Endometrial microvascular endothelial cells (primary cell): Measurements from ENCODE around the gene ARID5B. TPM values are rescaled to one million over a fixed set of nuclear protein-coding genes. Genes with fewer than 3 reads are reported as not detected.

ENCODE experiments used
- in situ Hi-C: cut with HindIII; loops from 2 replicates; pipeline ENCODE4 v1.10.0; 2017; ENCODE audit warnings: low sequenced_read_pairs, low pct_unique_long_range_greater_than_20kb; ENCODE audit errors: inconsistent ontology term
- total RNA-seq: library from RNA; depleted of rRNA; stranded (reverse); fragments of >200 nt; gene quantifications from one replicate; pipeline ENCODE4 v1.2.3, GENCODE V29; 2015; ENCODE audit errors: inconsistent ontology term

The ARID5B gene
- total RNA-seq, 1 donor from 2014 or later: 3.4 TPM

DNA sequence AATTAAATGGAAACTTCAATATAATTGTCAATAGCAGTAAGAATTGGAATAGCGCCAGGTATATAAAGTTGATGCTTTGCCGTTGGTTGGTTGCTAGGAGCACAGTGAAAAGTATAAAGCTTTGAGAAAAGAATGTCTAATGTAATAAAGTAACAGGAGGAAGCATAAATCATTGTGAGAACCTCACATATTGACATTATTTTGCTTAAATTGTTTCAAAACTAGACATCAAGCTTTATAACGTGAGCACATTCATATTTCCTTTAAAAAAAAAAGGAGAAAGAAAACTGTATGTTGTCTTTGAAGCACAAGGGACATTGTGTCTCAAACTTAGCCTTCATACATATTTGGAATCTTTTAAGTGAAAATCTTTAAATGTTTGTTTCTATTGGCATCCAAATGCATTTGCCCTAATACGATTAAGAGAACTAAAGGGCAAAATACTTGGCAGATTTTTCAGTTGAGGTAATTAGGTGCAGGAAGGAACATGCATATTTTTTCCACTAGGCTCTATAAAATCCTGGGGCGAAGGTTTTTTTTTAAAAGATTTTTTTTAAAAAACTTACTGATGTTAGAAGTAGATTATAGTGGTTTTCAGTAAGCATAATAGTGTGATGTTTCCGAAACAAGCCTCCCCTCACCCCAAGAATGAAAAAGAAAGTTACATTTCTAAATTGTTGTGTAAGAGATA lies 92.4 kb downstream of the ARID5B start:
- in situ Hi-C loops: no loop called here

DNA sequence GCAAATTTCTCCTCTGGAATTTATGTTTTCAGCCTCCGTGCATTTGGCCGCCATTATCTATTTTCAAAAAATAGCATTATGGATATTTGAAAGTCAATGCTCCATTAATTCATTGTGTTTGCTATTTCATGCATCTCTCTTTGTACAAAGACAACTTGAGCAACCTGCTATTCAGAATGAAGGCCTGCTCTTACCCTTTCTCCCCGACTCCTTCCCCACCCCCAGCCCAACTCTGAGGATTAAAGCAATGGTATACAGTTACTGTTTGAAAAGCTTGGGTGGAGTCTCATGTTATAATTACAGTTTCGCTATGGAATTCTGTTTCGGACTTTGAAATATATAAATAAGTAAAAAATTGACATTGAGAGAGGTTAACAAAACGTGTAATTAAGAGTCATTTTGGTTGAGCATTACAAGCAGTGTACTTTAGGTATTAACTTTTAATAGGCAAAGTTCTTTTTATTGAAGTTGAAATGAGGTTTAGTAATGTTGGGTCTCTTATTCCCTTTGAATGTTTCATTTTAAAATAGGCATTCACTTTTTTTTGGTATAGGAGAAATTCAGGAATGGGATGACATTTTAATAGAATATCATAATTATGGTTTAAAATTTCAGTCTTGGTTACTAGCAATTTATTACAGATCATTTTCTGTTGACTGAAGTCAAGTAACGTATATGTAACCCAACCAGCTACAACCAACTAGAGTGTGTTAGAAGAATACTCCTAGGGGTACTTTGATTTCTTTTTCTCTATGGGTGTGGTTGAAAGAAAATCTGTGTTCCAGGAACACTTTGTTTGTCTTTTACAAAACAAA lies 93.1 kb downstream of the ARID5B start:
- in situ Hi-C loops: no loop called here

DNA sequence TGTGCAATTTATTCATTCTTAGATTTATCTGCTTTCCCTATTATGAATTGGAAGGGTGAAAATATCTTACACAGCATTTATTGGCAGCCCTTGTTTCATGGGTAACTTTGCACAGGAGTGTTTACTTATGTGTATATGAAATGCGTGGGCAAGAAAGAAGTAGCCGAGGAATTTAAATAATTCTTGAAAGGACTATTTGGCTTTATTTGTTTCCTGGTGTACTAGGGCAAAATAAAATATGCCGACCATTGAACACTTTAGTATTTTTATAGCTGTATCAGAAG lies 93.7 kb downstream of the ARID5B start:
- in situ Hi-C loops: no loop called here

DNA sequence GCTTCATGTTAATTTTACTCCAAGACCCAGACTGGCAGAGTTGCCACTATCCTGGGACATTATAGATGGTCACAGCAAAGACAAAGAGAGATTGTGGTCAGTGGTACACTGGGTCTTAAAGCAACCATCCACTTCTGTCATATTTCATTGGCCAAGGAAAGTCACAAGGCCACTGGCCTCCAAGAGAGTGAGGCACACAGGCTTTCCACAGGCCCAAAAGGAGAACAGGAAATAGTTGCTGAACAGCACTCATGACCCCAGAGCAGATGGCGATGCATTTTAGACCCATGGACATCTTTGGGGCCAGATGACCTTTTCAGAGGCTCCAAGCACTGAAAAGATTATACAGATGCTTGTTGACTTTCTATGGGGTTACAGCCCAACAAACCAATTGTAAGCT lies 97.4 kb downstream of the ARID5B start:
- in situ Hi-C loops: no loop called here

DNA sequence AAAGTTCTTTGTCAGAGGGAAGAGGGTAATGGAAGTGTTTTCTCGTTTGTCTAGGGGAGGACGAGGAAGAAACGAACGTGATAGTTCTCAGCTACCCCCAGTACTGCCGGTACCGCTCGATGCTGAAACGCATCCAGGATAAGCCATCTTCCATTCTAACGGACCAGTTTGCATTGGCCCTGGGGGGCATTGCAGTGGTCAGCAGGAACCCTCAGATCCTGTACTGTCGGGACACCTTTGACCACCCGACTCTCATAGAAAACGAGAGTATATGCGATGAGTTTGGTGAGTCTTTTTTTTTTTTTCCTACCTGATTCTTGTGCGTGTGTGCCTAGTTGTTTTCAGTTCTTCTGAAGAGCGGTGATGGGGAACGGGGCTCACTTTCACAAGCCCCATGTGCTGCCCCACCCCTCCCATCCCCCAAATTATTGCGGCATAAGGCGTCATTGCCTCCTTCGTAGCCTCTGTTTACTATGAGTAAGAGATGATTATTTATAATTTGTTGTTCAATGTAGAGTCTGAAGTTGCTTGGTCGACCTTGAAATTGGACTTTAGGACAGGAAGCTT lies 98.6 kb downstream of the ARID5B start:
- in situ Hi-C loops: no loop called here

DNA sequence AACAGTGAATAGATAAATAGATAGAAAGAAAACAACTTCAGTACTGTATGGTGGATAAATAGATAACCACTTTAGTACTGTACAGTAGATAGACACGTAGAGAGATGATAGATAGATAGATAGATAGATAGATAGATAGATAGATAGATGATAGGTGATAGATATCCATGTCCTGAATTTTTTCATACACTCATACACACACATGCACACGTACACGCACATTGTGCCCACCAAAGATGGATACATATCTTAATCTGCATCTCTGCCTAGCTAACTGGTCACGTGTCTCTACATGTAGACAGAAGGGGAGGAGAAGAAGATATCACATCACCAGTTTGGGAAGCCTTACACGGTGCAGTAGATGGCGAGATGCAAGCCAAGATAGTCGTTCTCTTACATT lies 99.2 kb downstream of the ARID5B start:
- in situ Hi-C loops: no loop called here

DNA sequence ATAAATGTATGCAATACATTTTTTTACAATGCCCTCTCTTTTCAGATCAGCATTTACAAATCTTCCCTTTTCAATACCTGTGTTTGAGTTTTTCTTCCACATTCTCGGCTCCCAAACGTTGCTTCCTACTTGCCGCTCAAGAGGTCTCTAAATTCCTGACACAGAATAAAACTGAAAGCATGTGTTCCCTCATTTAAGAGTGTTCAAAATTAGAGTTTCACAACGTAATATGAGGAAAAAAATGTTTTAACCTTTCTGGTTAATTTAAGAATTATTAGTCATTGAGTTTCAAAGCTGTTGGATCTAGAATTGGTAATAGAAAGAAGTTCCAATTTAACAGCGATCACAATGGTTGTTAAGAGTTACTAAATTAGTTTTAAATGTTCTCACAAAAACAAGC lies 100.4 kb downstream of the ARID5B start:
- in situ Hi-C loops: no loop called here

DNA sequence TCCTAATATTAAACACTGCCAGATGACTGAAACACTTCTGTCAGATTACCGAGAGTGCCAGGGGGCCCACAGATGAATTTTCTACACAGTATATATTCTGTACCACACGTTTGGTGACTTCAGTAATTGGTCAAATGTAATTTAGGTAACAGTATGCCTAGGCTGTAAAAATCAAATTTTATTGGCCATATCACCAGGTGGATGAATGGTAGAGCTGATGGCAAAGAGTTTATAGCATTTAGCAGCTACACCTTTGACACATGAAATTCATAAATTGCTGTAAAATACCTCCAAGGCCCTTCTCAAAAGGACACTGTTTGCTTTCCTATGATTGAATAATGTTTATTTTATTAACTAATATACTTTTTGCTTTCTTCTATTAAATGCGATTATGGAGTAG lies 101.3 kb downstream of the ARID5B start:
- in situ Hi-C loops: no loop called here

DNA sequence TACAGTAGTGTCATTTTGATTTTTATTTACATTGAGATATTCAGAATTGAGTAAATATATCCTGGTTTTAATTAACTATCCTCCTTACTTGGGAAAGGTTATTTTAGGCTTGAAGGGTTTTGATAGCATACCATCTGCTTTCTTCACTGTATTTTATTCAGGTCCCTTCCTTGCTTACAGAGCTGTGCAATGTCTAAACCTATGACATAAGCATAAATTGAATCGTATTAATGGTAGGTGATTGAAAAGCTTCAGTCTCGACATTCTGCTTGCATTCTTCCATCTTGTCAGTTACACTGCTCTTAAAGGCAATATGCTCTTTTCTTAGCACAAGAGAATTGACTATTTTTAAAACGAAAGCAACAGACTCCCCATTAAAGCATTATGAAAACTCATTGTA lies 102.5 kb downstream of the ARID5B start:
- in situ Hi-C loops: no loop called here

DNA sequence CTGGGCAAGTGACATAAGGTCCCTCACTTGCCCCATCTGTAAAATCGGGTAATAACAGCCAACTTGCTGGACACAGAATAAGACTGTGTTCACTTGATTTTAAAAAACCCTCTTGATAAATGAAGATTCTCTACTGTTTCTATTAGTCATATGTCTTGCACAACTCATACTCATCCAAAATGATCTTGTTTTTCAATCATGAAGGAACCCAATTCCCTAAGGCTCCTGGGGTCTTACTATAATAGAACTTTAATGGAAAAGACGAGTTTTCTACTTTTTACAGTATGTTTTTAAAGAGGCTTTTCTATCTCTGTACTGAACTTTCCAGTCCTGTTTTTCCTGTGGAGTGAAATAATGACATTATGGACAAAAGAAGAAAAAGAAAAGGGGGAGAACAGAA lies 103.8 kb downstream of the ARID5B start:
- in situ Hi-C loops: no loop called here

DNA sequence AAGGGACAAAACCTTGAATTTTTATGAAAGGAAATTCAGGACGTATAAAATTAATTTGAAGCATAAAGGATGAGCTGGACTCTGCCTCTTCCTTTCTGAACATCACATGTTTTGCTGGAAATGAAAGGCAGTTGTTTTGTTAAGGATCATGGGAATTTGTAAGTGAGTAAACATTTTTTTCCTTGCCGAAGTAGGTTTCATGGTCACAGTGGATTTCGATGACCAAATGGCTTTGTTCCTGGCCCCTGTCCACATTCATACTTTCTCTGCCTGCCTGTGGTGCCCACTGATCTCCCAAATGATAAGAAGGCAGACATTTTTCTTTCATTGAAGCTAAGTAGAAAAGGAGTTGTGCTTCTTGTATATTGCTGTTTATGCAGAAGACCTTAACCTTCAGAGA lies 104.2 kb downstream of the ARID5B start:
- in situ Hi-C loops: no loop called here

DNA sequence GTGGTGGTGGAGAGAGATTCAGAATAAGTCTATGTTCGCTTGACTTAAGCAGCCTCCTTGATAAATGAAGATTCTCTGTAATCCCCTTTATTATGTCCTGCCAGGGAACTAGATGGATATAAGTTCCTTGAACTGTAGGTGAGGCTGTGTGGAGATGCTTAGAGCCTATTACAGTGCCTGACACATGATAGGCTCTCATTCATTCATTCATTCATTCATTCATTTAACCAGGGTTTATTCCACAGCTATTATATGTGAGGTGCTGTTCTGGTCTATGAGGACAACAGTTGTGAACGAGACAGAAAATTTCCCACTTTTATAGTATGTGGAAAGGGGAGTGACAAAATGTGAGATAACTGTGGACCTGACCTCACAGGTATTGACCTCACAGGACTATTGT lies 105.6 kb downstream of the ARID5B start:
- in situ Hi-C loops: no loop called here

DNA sequence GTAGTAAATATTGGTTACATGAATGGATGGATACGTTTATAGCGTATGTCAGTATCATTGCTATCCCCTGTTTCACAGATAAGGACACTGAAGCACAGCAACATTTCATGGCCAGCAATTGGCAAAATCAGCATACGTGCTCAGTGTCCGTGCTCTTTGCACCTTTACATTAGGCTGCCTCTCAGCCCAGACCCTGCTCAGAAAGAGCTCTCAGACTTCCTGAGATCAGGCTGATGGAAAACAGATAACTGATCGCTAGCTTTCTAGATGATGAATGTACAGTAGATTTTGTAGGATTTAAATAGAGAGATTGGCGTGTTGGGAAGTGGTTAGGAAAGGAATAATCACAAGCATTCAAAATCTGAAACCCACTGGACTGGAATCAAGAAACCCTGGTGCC lies 106.7 kb downstream of the ARID5B start:
- in situ Hi-C loops: no loop called here

DNA sequence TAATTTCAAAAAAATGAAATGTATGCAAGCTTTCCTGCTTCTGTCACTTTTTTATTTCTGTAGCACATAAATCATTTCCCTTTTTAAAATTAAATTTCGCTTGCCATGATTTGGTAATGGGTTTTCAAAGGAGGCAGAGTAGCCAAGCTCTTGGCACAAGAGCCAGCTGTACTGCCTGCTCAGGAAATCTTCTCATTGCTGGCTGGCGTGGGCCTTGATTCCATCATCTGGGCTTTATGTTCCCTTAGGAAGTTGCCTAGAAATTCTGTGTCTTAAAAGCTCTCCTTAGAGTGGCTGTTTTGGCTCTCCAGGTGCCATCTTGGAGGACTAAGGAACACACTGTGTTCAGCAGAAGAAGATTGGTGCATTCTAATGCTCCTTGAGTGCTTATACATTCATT lies 107.4 kb downstream of the ARID5B start:
- in situ Hi-C loops: no loop called here

DNA sequence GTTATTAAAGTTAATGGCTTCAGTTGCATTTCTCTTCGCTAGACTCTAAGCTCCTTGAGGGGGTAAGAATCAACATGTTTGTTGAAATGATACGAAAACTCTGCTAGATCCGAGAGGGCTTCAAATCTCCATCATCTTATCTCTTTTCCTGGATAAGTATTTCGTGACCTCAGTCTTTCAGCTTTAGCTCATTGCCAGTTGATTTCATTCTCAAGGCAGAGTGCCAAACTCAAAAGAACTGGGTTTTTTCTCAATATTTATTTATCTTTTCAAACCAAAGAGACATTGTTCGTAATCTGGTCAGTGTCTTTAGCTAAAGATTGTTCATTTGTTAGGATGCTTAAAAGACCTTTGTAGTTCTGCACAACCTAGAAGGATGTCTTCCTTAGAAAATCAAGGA lies 108.9 kb downstream of the ARID5B start:
- in situ Hi-C loops: no loop called here

DNA sequence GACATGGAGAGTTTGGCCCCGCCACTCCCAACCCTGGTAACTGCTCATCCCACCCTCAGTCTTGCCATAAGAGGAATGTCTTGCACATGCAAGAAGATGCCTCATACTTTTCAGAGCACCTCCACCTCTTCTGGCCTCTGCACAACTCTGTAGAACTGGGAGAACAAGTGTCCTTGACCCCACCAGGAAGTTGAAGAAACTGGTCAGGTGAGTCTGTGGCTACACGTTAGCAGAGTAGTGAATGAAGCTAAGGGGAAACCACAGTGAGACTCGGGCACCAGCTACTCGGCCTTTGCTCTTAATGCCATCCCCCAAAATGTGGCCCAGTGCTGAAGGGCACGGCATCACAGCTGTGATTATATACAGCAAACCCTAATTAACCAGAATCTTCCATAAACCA lies 110.1 kb downstream of the ARID5B start:
- in situ Hi-C loops: no loop called here

DNA sequence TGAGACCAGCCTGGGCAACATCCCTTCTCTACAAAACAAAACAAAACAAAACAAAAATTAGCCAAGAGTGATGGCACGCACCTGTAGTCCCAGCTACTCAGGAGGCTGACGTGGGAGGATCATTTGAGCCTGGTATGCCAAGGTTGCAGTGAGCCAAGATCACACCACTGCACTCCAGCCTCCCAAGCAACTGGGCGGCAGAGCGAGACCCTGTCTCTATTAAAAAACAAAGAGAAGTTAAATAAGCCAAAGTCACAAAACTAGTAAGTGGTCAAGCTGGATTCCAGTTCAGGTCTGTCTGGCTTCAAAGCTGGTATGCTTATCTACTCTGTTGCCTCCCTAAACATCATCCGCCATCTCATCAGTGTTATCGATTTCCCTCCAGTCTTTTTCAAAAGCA lies 110.8 kb downstream of the ARID5B start:
- in situ Hi-C loops: no loop called here

DNA sequence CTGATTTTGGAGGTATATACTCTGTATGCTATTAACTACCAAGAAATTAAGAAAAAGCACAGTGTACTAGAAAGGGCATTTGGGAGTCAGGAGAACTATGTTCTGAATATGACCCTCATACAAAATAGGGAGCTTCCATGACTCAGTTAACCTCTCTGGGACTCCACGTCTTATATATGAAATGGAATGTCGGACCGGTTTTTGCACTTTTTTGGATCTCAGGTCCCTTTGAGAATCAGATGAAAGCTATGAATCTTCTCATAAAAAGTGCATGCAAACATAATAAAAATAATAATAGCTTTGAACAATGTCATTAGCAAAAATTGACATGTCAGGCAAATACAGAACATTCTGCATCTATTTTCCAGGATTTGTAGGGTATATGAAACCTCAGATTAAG lies 113.0 kb downstream of the ARID5B start:
- in situ Hi-C loops: no loop called here

DNA sequence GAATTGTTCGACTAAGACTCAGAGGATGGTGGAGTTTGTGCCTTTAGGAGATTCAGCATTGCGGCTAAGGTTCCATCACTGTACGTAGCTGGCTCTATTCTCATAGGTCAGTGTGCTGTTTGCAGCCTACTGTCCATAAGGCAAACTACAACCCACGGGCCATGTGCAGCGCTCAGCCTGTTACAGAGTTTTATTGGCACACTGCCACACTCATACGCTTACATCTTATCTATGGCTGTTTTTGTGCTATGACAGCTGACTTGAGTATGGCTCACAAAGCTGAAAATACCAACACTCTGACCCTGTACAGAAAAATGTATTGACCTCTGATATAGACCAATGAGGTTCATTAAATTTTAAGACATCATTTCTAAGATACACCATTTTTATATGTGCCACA lies 114.5 kb downstream of the ARID5B start:
- in situ Hi-C loops: no loop called here

DNA sequence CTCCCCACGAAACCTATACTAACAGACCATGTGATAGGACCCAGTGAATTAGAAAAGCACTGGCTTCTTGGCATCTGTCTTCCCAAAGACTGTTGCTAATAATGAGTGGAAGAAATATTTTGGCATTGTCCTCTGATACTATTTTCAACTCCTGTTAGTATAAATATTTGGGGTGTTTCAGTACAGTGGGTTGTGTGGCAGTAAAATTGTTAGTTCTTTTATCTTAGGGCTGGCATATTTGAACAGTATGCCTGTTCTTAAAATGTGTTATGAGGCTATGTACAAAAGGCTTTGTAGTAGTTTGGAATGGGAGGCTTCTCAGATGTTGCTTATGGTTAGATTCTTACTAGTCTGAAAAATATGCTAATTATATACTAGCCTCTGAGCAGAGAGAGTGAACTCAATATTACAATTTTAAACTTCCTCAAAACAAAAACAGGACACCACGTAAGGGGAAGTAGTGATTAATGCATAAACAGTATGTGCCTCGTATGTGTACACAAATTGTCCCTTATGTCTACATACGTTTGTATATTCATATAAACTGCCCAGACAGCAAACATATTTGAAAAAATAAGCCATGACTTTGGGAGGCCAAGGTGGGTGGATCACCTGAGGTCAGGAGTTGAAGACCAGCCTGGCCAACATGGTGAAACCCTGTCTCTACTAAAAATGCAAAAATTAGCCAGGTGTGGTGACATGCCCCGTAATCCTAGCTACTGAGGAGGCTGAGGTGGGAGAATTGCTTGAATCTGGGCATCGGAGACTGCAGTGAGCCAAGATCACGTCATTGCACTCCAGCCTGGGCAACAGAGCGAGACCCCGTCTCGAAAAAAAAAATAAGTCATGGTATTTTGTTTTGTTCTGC lies 115.4 kb downstream of the ARID5B start:
- in situ Hi-C loops: no loop called here
